SK-N-SH (cell line): ENCODE data around the gene BTBD9. TPM values are rescaled to one million over a fixed set of nuclear protein-coding genes. Genes with fewer than 3 reads are reported as not detected.

Experiments
- CTCF ChIA-PET: fragments of 300-600, 350-600 bp; formaldehyde crosslinking; extraction: SDS; loops from one replicate; lab custom pipeline; 2021; lab: Yijun Ruan, JAX
- POLR2A ChIA-PET: fragments of 350-600 bp; sonication (Branson Sonifier 250); formaldehyde crosslinking; extraction: SDS; loops from one replicate; lab custom pipeline; 2020; ENCODE audit warnings: antibody characterized with exemption, inconsistent platforms; lab: Yijun Ruan, JAX
- DNase-seq: peaks from one replicate; pipeline ENCODE4 v3.0.0; 2012
- H2AFZ ChIP-seq: fragments of 200-600 bp; sonication (generic); 2 replicates; pipeline ENCODE4 v1.8.1; 2016; ENCODE audit warnings: antibody characterized with exemption, mild to moderate bottlenecking, low read depth
- H3F3A ChIP-seq: fragments of 200-600 bp; sonication (generic); replicated peaks from 2 replicates; pipeline ENCODE3; 2016; ENCODE audit warnings: antibody characterized with exemption, mild to moderate bottlenecking; ENCODE audit not compliant: insufficient read depth
- H3K27ac ChIP-seq, 2 experiments: fragments of 200-500 bp in 1 of 2; fragments of 200-600 bp in 1 of 2; sonication (Bioruptor generic) in 1 of 2; sonication (generic), shearing (Covaris generic) in 1 of 2; 2 replicates each; pipeline versions ENCODE4 v1.5.1 to v1.6.1; 2014 to 2016; ENCODE audit warnings: low read depth in 2 of 2, inconsistent platforms in 1 of 2, low read length in 1 of 2, mild to moderate bottlenecking in 1 of 2, mixed read lengths in 1 of 2
- H3K27me3 ChIP-seq: fragments of 200-600 bp; sonication (generic), shearing (Covaris generic); 2 replicates; pipeline ENCODE4 v1.6.1; 2016; ENCODE audit warnings: mixed run types; ENCODE audit not compliant: insufficient read depth
- H3K36me3 ChIP-seq, 2 experiments: fragments of 200-500 bp in 1 of 2; fragments of 200-600 bp in 1 of 2; sonication (Bioruptor generic) in 1 of 2; sonication (generic) in 1 of 2; replicated peaks in 1 of 2; 2 replicates each; pipeline versions ENCODE3 to v1.5.1; 2014 to 2016; ENCODE audit warnings: low read length in 1 of 2, mild to moderate bottlenecking in 1 of 2; ENCODE audit not compliant: insufficient read depth in 2 of 2, control insufficient read depth in 1 of 2
- H3K4me1 ChIP-seq, 2 experiments: fragments of 200-500 bp in 1 of 2; fragments of 200-600 bp in 1 of 2; sonication (Bioruptor generic) in 1 of 2; sonication (generic), shearing (Covaris generic) in 1 of 2; 2 replicates each; pipeline versions ENCODE4 v1.5.1 to v1.6.1; 2014 to 2016; ENCODE audit warnings: low read depth in 1 of 2, low read length in 1 of 2, mixed run types in 1 of 2; ENCODE audit not compliant: insufficient read depth in 2 of 2, control insufficient read depth in 1 of 2
- H3K4me2 ChIP-seq: fragments of 200-600 bp; sonication (generic), shearing (Covaris generic); 2 replicates; pipeline ENCODE4 v1.6.1; 2017; ENCODE audit warnings: mixed run types
- H3K4me3 ChIP-seq, 2 experiments: fragments of 200-500 bp in 1 of 2; fragments of 200-600 bp in 1 of 2; sonication (Bioruptor generic) in 1 of 2; sonication (generic), shearing (Covaris generic) in 1 of 2; 2 replicates each; pipeline versions ENCODE4 v1.5.1 to v1.8.1; 2014 to 2016; ENCODE audit warnings: low read depth in 2 of 2, inconsistent platforms in 1 of 2, low read length in 1 of 2, mild to moderate bottlenecking in 1 of 2, mixed read lengths in 1 of 2, moderate library complexity in 1 of 2
- H3K79me2 ChIP-seq: fragments of 200-600 bp; sonication (generic); 2 replicates; pipeline ENCODE4 v1.8.1; 2017; ENCODE audit warnings: mild to moderate bottlenecking; ENCODE audit not compliant: insufficient read depth
- H3K9ac ChIP-seq: fragments of 200-600 bp; sonication (generic); 2 replicates; pipeline ENCODE4 v1.6.1; 2017; ENCODE audit warnings: mixed run types
- H3K9me2 ChIP-seq: fragments of 200-600 bp; sonication (generic); 2 replicates; pipeline ENCODE4 v1.6.1; 2017; ENCODE audit warnings: mixed run types
- H3K9me3 ChIP-seq: fragments of 200-600 bp; sonication (generic); 2 replicates; pipeline ENCODE4 v1.6.1; 2017; ENCODE audit warnings: mixed run types, mild to moderate bottlenecking, moderate library complexity
- H4K20me1 ChIP-seq: fragments of 200-600 bp; sonication (generic); 2 replicates; pipeline ENCODE4 v1.6.1; 2017; ENCODE audit warnings: mild to moderate bottlenecking, mixed run types; ENCODE audit not compliant: insufficient read depth
- CHD2 ChIP-seq: fragments of 150-350 bp; IDR thresholded peaks from 2 replicates; pipeline ENCODE4 v1.6.1; 2018; ENCODE audit warnings: low read length; ENCODE audit not compliant: partially characterized antibody
- CTCF ChIP-seq: fragments of 200-600 bp; sonication (generic); IDR thresholded peaks from 2 replicates; pipeline ENCODE4 v1.6.1; 2017; ENCODE audit warnings: antibody characterized with exemption, mild to moderate bottlenecking, moderate library complexity
- ELF1 ChIP-seq: IDR thresholded peaks from 2 replicates; pipeline ENCODE4 v1.4.0; 2012
- EP300 ChIP-seq, 2 experiments: IDR thresholded peaks; 2 replicates each; pipeline versions ENCODE4 v1.4.0 to v1.6.1; 2012; ENCODE audit warnings: borderline replicate concordance in 1 of 2, low read depth in 1 of 2, low read length in 1 of 2
- EZH2phosphoT487 ChIP-seq: fragments of 200-600 bp; sonication (generic); IDR thresholded peaks from 2 replicates; pipeline ENCODE4 v1.6.1; 2017; ENCODE audit warnings: low read depth, mixed run types, mild to moderate bottlenecking, antibody characterized with exemption, moderate library complexity, borderline replicate concordance
- FOXJ3 ChIP-seq: sonication (generic); formaldehyde crosslinking; IDR thresholded peaks from 2 replicates; pipeline ENCODE4 v1.5.1; 2020; ENCODE audit warnings: mild to moderate bottlenecking, missing genetic modification reagents
- FOXM1 ChIP-seq: IDR thresholded peaks from 2 replicates; pipeline ENCODE4 v1.4.0; 2012; ENCODE audit warnings: low read depth, mild to moderate bottlenecking
- GATA2 ChIP-seq: sonication (generic); formaldehyde crosslinking; IDR thresholded peaks from 2 replicates; pipeline ENCODE4 v1.5.0; 2020; ENCODE audit warnings: mild to moderate bottlenecking, missing genetic modification reagents
- JUND ChIP-seq: IDR thresholded peaks from 2 replicates; pipeline ENCODE4 v1.4.0; 2012
- NRF1 ChIP-seq: IDR thresholded peaks from 2 replicates; pipeline ENCODE4 v1.6.1; 2012; ENCODE audit warnings: low read depth, mild to moderate bottlenecking, low read length
- PBX3 ChIP-seq: IDR thresholded peaks from 2 replicates; pipeline ENCODE4; 2012
- POLR2AphosphoS5 ChIP-seq: IDR thresholded peaks from 2 replicates; pipeline ENCODE4 v1.6.1; 2012; ENCODE audit warnings: low read depth, low read length
- REST ChIP-seq: IDR thresholded peaks from 2 replicates; pipeline ENCODE4 v1.6.1; 2012; ENCODE audit warnings: mild to moderate bottlenecking, low read depth, low read length, moderate library complexity
- RFX5 ChIP-seq: IDR thresholded peaks from 2 replicates; pipeline ENCODE4 v1.6.1; 2012; ENCODE audit warnings: mild to moderate bottlenecking, improper control_type of control experiment, low read length
- RXRA ChIP-seq: IDR thresholded peaks from 2 replicates; pipeline ENCODE4 v1.4.0; 2012; ENCODE audit warnings: low read depth, mild to moderate bottlenecking, borderline replicate concordance
- TAF1 ChIP-seq: IDR thresholded peaks from 2 replicates; pipeline ENCODE4 v1.6.1; 2012; ENCODE audit warnings: low read depth, mild to moderate bottlenecking, low read length, moderate library complexity, borderline replicate concordance
- TCF12 ChIP-seq: IDR thresholded peaks from 2 replicates; pipeline ENCODE4 v1.4.0; 2012
- TEAD4 ChIP-seq: IDR thresholded peaks from 2 replicates; pipeline ENCODE4 v1.4.0; 2012; ENCODE audit warnings: mild to moderate bottlenecking, borderline replicate concordance; ENCODE audit not compliant: insufficient read depth
- USF1 ChIP-seq: IDR thresholded peaks from 2 replicates; pipeline ENCODE4 v1.4.0; 2012; ENCODE audit warnings: low read depth, borderline replicate concordance
- USF2 ChIP-seq: fragments of 150-350 bp; IDR thresholded peaks from 2 replicates; pipeline ENCODE4 v1.6.1; 2017; ENCODE audit warnings: antibody characterized with exemption, low read length, low read depth, borderline replicate concordance
- WGBS: methylation state at CpG from one replicate; pipeline ENCODE4 v1.1.6; 2017; ENCODE audit warnings: low lambda C conversion rate; 5-methylcytosine and 5-hydroxymethylcytosine counted together
- polyA plus RNA-seq, 3 experiments: library from polyadenylated mRNA; depleted of rRNA; stranded (reverse); fragments of >200 nt; gene quantifications; 2 replicates each; pipeline ENCODE4 v1.2.3, GENCODE V29; 2012

BTBD9 gene
- polyA plus RNA-seq, 1 of the 3 experiments (the other 2 are of a cell fraction) = 2.2 TPM

GRCh38 chr6:38549795-38550194 lies 89.9 kb downstream of the BTBD9 start:
- H3K36me3 ChIP-seq = no peaks in the 10 kb centered on the region
- WGBS = 88% methylated on average over 5 of the region's 5 CpGs
- no peaks in the 10 kb centered on the region for H3K9me3 ChIP-seq
- H3K9ac ChIP-seq = no peak overlapping the region
- ChIA-PET POLR2A (no interaction called here), CTCF (interaction anchor here (1.0 kb wide), 1 partner anchor 21 kb away, joined by 4 read pairs; no protein-coding TSS in a partner anchor)
- TF ChIP-seq FOXJ3 (CRISPR knock-in tag) = no peak
- no peak for TF ChIP-seq EZH2phosphoT487
- TF ChIP-seq TEAD4 = no peak
- TF ChIP-seq CTCF = no peak
- TF ChIP-seq CHD2 = no peak
- TF ChIP-seq GATA2 (CRISPR knock-in tag) = no peak
- no peak for TF ChIP-seq TAF1
- no peak for TF ChIP-seq RFX5
- TF ChIP-seq USF2 = no peak
- TF ChIP-seq FOXM1 = no peak
- TF ChIP-seq ELF1 = no peak
- no peak for TF ChIP-seq POLR2AphosphoS5
- no peak for TF ChIP-seq JUND
- TF ChIP-seq REST = no peak
- TF ChIP-seq PBX3 = no peak
- no peak for TF ChIP-seq USF1
- TF ChIP-seq TCF12 = no peak
- TF ChIP-seq NRF1 = no peak
- no peak for TF ChIP-seq RXRA
- TF ChIP-seq EP300 (IDR thresholded peaks at IDR 0.05; ENCODE audit: borderline replicate concordance in 1 of 2, low read depth in 1 of 2, low read length in 1 of 2) = no peak
- no peaks in the 10 kb centered on the region for H3K9me2 ChIP-seq
- H4K20me1 ChIP-seq = no peaks in the 10 kb centered on the region
- no peaks in the 10 kb centered on the region for H3K79me2 ChIP-seq
- H3K27me3 ChIP-seq = no peaks in the 10 kb centered on the region
- no peak overlapping the region for H3K4me3 ChIP-seq
- H3K4me2 ChIP-seq = no peak overlapping the region
- H3K4me1 ChIP-seq = peaks cover 3 to 9% of the 10 kb centered on the region in 2 experiments; a peak in 3 of 4 replicates
- no peak for DNase-seq
- peaks cover 5% of the 10 kb centered on the region for H3F3A ChIP-seq
- H3K27ac ChIP-seq = no peak overlapping the region
- H2AFZ ChIP-seq = no peak overlapping the region
